AG10803 (cell line): Measurements from ENCODE around the gene CENPV.
A peak's percentile ranks its signal among the peaks of the same experiment; 100 is the strongest.

ENCODE experiments used
- DNase-seq: peaks from one replicate; pipeline ENCODE4 v3.0.0; 2010; ENCODE audit warnings: low read depth
- H3K4me3 ChIP-seq: 2 replicates; pipeline ENCODE4 v1.5.1; 2011; ENCODE audit warnings: mild to moderate bottlenecking, low read length, control low read depth
- CTCF ChIP-seq: conservative IDR thresholded peaks from 2 replicates; pipeline ENCODE4 v1.5.1; 2011; ENCODE audit warnings: mild to moderate bottlenecking, low read length, control low read depth, inconsistent platforms

The CENPV gene

GRCh38 chr17:16352667-16353316 lies 477 bp downstream of the CENPV start:
- DNase-seq = no peak
- H3K4me3 ChIP-seq = peak overlapping the region; percentile 56
- no peak for TF ChIP-seq CTCF

GRCh38 chr17:16352303-16352666 lies 984 bp downstream of the CENPV start:
- peak overlapping the region; percentile 56 for H3K4me3 ChIP-seq
- no peak for TF ChIP-seq CTCF
- DNase-seq = peak; percentile 16

GRCh38 chr17:16351831-16352230 lies 1.4 kb downstream of the CENPV start:
- peak overlapping the region; percentile 56 for H3K4me3 ChIP-seq
- peak; percentile 44 for DNase-seq
- TF ChIP-seq CTCF = no peak

GRCh38 chr17:16349431-16349830 lies 3.8 kb downstream of the CENPV start:
- DNase-seq = no peak
- no peak for TF ChIP-seq CTCF
- no peak overlapping the region for H3K4me3 ChIP-seq

- no peak for DNase-seq
- no peak overlapping the region for H3K4me3 ChIP-seq
- TF ChIP-seq CTCF = no peak
These were observed 4.7 kb downstream of the CENPV start for GRCh38 chr17:16348586-16348985.

- TF ChIP-seq CTCF = no peak
- DNase-seq = no peak
- H3K4me3 ChIP-seq = no peak overlapping the region
These were observed 6.5 kb downstream of the CENPV start for GRCh38 chr17:16346721-16347271.

GRCh38 chr17:16345565-16345964 lies 7.7 kb downstream of the CENPV start:
- H3K4me3 ChIP-seq = no peak overlapping the region
- TF ChIP-seq CTCF = no peak
- DNase-seq = no peak
